GM12878 (cell line): ENCODE measurements around the gene NFASC. TPM values are rescaled to one million over a fixed set of nuclear protein-coding genes. Genes with fewer than 3 reads are reported as not detected.

Experiments
- ATAC-seq: fragments of 200-7000 bp; cut with Tn5 transposase; 3 replicates; pipeline ENCODE4 v1.9.1; 2020; ENCODE audit warnings: mild to moderate bottlenecking, moderate library complexity
- BruUV-seq: library from RNA; stranded (reverse); fragments of 400-500 nt; replicated peaks from 2 replicates; lab custom pipeline; 2021; lab: Mats Ljungman, UMichigan
- CTCF ChIA-PET: fragments of 300-600 bp; sonication (Branson Sonifier 250); formaldehyde crosslinking; extraction: SDS; loops from one replicate; lab custom pipeline; 2021; ENCODE audit warnings: inconsistent platforms; lab: Yijun Ruan, JAX
- POLR2A ChIA-PET: fragments of 350-600 bp; formaldehyde crosslinking; extraction: SDS; loops from one replicate; lab custom pipeline; 2021; ENCODE audit warnings: inconsistent platforms; lab: Charles Lee
- RAD21 ChIA-PET: fragments of 300-600 bp; sonication (Branson Sonifier 250); formaldehyde crosslinking; loops from one replicate; lab custom pipeline; 2023; ENCODE audit warnings: antibody characterized with exemption; ENCODE audit not compliant: unreplicated experiment; lab: Charles Lee
- SMC1A ChIA-PET: fragments of 300-600 bp; sonication (Branson Sonifier 250); formaldehyde crosslinking; loops from one replicate; lab custom pipeline; 2023; ENCODE audit not compliant: unreplicated experiment, uncharacterized antibody; lab: Charles Lee
- DNase-seq: peaks from one replicate; pipeline ENCODE4 v3.0.0-alpha.2; 2011; ENCODE audit warnings: low read depth, low spot score
- FAIRE-seq: peaks from 3 replicates; lab custom pipeline; 2011; peaks lifted over from hg19 to GRCh38; lab: Jason Lieb, UNC
- H2AFZ ChIP-seq: 2 replicates; pipeline ENCODE4 v1.6.0; 2011; ENCODE audit warnings: low read depth, low read length, control low read depth; ENCODE audit not compliant: control insufficient read depth
- H3K27ac ChIP-seq: 2 replicates; pipeline ENCODE4 v1.5.1; 2011; ENCODE audit warnings: control low read depth; ENCODE audit not compliant: control insufficient read depth, insufficient read depth
- H3K27me3 ChIP-seq, 2 experiments: replicated peaks in 1 of 2; 2 replicates each; pipeline versions ENCODE4 v1.6.0 to v1.6.1; 2011; ENCODE audit warnings: low read length in 1 of 2; ENCODE audit not compliant: control insufficient read depth in 2 of 2, insufficient read depth in 2 of 2
- H3K36me3 ChIP-seq, 2 experiments: 2 replicates each; pipeline ENCODE4 v1.5.1; 2011; ENCODE audit warnings: low read length in 1 of 2; ENCODE audit not compliant: control insufficient read depth in 2 of 2, insufficient read depth in 2 of 2
- H3K4me1 ChIP-seq: 2 replicates; pipeline ENCODE4 v1.6.1; 2011; ENCODE audit warnings: mild to moderate bottlenecking, low read length, moderate library complexity, mixed read lengths; ENCODE audit not compliant: control insufficient read depth, insufficient read depth
- H3K4me2 ChIP-seq: 2 replicates; pipeline ENCODE4 v1.6.0; 2011; ENCODE audit warnings: control low read depth; ENCODE audit not compliant: control insufficient read depth, insufficient read depth
- H3K4me3 ChIP-seq: fragments of 200-600 bp; sonication (generic); 2 replicates; pipeline ENCODE4 v1.5.1; 2016
- H3K79me2 ChIP-seq: 2 replicates; pipeline ENCODE4 v1.6.0; 2011; ENCODE audit warnings: low read length; ENCODE audit not compliant: control insufficient read depth, insufficient read depth
- H3K9ac ChIP-seq: 2 replicates; pipeline ENCODE4 v1.8.0; 2011; ENCODE audit warnings: low read length, control low read depth, mixed read lengths; ENCODE audit not compliant: control insufficient read depth, insufficient read depth
- H3K9me3 ChIP-seq: replicated peaks from 3 replicates; pipeline ENCODE4 v1.5.1; 2011; ENCODE audit warnings: mild to moderate bottlenecking, low read length; ENCODE audit not compliant: control insufficient read depth, insufficient read depth
- H4K20me1 ChIP-seq: 2 replicates; pipeline ENCODE4 v1.6.0; 2011; ENCODE audit not compliant: control insufficient read depth, insufficient read depth
- BCL3 ChIP-seq: IDR thresholded peaks from 2 replicates; pipeline ENCODE4 v1.6.1; 2011; ENCODE audit warnings: borderline replicate concordance, low read depth, mild to moderate bottlenecking, moderate library complexity, low read length; ENCODE audit not compliant: insufficient read depth, poor library complexity, severe bottlenecking
- CHD2 ChIP-seq: IDR thresholded peaks from 2 replicates; pipeline ENCODE4 v1.6.1; 2011; ENCODE audit warnings: low read depth, low read length, improper control_type of control experiment, borderline replicate concordance
- DPF2 ChIP-seq: fragments of 450-650 bp; IDR thresholded peaks from 2 replicates; pipeline ENCODE4 v1.6.1; 2017; ENCODE audit warnings: mild to moderate bottlenecking
- EED ChIP-seq: sonication (generic); IDR thresholded peaks from 2 replicates; pipeline ENCODE4 v1.6.1; 2016; ENCODE audit warnings: antibody characterized with exemption, low read depth
- GABPA ChIP-seq: IDR thresholded peaks from 2 replicates; pipeline ENCODE4 v1.6.1; 2014; ENCODE audit warnings: antibody characterized with exemption, low read depth, mild to moderate bottlenecking, inconsistent platforms
- HCFC1 ChIP-seq: fragments of 150-350 bp; IDR thresholded peaks from 2 replicates; pipeline ENCODE4 v1.6.1; 2014; ENCODE audit warnings: low read length
- NRF1 ChIP-seq: conservative IDR thresholded peaks from 2 replicates; pipeline ENCODE4 v1.6.1; 2011; ENCODE audit warnings: mild to moderate bottlenecking, low read depth, low read length, improper control_type of control experiment
- RB1 ChIP-seq: fragments of 450-650 bp; formaldehyde crosslinking; IDR thresholded peaks from 2 replicates; pipeline ENCODE4 v1.6.1; 2017; ENCODE audit warnings: mild to moderate bottlenecking, borderline replicate concordance
- SREBF2 ChIP-seq: IDR thresholded peaks from 2 replicates; pipeline ENCODE4 v1.6.1; 2012; ENCODE audit warnings: mild to moderate bottlenecking, low read length
- YY1 ChIP-seq: IDR thresholded peaks from 2 replicates; pipeline ENCODE4 v1.6.1; 2011; ENCODE audit warnings: low read depth, mild to moderate bottlenecking, low read length
- WGBS: methylation state at CpG from one replicate; pipeline ENCODE4 v1.1.6; 2016; ENCODE audit warnings: low lambda C conversion rate; ENCODE audit not compliant: insufficient replicate concordance, insufficient coverage; ENCODE audit errors: missing lambda C conversion rate; 5-methylcytosine and 5-hydroxymethylcytosine counted together
- in situ Hi-C: fragments of 300-500 bp; cut with MboI; formaldehyde crosslinking; loops from 9 replicates; pipeline ENCODE4 v1.14.3; 2018; ENCODE audit warnings: mixed read lengths
- intact Hi-C: fragments of 100-400 bp; cut with micrococcal nuclease; formaldehyde crosslinking; loops from one replicate; pipeline ENCODE4 v1.14.2; 2022; ENCODE audit not compliant: unreplicated experiment
- polyA plus RNA-seq, 11 experiments: library from polyadenylated mRNA; depleted of rRNA in 4 of 11; unstranded in 6 of 11; stranded (reverse) in 5 of 11; fragments of >200 nt; fragmentation: Nextera tagmentation in 4 of 11; fragmentation: Illumina TruSeq in 1 of 11; extraction: Ambion mirVana in 4 of 11; extraction: Trizol in 1 of 11; gene quantifications; 1 replicate in 1 of 11; 2 replicates in 10 of 11; pipeline versions ENCODE4 v1.2.1 to v1.2.3, GENCODE V29; 2011 to 2016; ENCODE audit warnings: inconsistent platforms in 2 of 11, missing spikeins in 2 of 11, low read depth in 1 of 11
- total RNA-seq, 4 experiments: library from RNA; depleted of rRNA in 3 of 4; stranded (reverse); fragments of >200 nt in 3 of 4; fragmentation: Illumina TruSeq in 1 of 4; extraction: Trizol in 1 of 4; gene quantifications; 2 replicates each; pipeline versions ENCODE4 v1.2.1 to v1.2.3, GENCODE V29; 2013 to 2021
- TF ChIP-seq, protein P1 (sequence below): IDR thresholded peaks from 2 replicates; pipeline ENCODE4 v1.6.1; 2011; ENCODE audit warnings: borderline replicate concordance, low read depth, mild to moderate bottlenecking, moderate library complexity, mixed read lengths, low read length; ENCODE audit not compliant: insufficient read depth; ENCODE audit errors: extremely low read length
- TF ChIP-seq, protein P2 (sequence below): fragments of 450-650 bp; IDR thresholded peaks from 2 replicates; pipeline ENCODE4 v1.6.1; 2018; ENCODE audit warnings: borderline replicate concordance, mild to moderate bottlenecking; ENCODE audit not compliant: partially characterized antibody
- TF ChIP-seq, protein P3 (sequence below): IDR thresholded peaks from 2 replicates; pipeline ENCODE4 v1.6.1; 2012; ENCODE audit warnings: low read length, inconsistent platforms
- TF ChIP-seq, protein P4 (sequence below): IDR thresholded peaks from 2 replicates; pipeline ENCODE4 v1.6.1; 2012; ENCODE audit warnings: low read depth, low read length, improper control_type of control experiment

NFASC gene
- total and polyA plus RNA-seq, 10 of the 15 experiments (the other 5 are each of a cell fraction or from before 2014, with no cell fraction given): 0.04 to 0.31 (median 0.12) TPM; not detected in 4

DNA sequence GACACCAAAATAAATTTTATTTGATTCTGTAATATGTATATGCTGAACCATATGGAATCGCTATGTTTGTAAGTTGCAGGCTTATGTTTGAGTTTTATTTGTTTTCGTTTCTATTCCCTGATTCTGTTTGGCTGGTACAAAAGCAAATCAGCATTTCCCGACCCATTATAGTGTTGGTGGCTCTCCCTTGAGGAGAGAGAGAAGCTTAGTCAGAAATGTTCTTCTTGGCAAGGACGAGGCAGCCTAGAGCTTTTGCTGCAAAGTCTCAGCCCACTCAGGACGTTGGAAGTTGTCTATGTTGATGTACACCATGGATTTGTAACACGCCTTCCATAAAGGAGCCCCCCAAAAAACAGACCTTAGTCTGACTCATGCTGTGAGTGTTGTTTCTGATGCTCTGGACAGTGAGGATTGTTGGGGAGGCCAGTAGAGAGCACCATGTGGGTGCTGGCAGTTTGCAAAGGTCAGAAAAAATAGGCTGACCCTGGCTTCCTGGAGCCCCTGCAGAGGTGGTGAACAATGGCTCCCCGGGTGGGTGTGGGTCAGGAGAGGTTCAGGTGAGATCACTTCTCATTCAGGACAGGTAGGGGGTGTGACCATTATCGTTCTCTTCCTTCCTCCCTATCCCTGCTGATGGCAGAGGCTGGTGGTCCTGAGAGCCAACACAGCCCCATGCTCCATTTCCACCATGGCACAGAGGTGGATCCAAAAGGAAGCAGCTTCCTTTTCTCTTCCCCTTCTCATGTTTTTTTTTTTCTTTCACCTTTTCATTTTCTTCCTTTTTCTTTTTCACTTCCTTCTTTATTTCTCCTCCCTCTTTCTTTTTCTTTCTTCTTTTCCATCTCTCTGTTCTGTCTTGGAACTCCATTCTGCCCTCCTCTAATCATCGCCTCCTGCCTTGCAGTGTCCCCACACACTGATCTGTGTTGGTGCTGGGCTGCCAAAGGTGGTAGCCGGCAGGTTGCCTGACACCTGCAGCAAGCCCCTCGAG lies 88.0 kb downstream of the NFASC start (continued):
- TF ChIP-seq BCL3 (no peak), NRF1 (no peak)

GRCh38 chr1:204959374-204959773 lies 88.7 kb downstream of the NFASC start:
- no peak for ATAC-seq
- WGBS: 0% methylated on average over 5 of the region's 5 CpGs
- no peak overlapping the region for H3K9ac ChIP-seq
- peaks cover 2 to 5% of the 10 kb centered on the region in 2 experiments; a peak in 3 of 4 replicates for H3K27me3 ChIP-seq
- TF ChIP-seq, protein P1, sequence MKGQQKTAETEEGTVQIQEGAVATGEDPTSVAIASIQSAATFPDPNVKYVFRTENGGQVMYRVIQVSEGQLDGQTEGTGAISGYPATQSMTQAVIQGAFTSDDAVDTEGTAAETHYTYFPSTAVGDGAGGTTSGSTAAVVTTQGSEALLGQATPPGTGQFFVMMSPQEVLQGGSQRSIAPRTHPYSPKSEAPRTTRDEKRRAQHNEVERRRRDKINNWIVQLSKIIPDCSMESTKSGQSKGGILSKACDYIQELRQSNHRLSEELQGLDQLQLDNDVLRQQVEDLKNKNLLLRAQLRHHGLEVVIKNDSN: no peak
- TF ChIP-seq, protein P2, sequence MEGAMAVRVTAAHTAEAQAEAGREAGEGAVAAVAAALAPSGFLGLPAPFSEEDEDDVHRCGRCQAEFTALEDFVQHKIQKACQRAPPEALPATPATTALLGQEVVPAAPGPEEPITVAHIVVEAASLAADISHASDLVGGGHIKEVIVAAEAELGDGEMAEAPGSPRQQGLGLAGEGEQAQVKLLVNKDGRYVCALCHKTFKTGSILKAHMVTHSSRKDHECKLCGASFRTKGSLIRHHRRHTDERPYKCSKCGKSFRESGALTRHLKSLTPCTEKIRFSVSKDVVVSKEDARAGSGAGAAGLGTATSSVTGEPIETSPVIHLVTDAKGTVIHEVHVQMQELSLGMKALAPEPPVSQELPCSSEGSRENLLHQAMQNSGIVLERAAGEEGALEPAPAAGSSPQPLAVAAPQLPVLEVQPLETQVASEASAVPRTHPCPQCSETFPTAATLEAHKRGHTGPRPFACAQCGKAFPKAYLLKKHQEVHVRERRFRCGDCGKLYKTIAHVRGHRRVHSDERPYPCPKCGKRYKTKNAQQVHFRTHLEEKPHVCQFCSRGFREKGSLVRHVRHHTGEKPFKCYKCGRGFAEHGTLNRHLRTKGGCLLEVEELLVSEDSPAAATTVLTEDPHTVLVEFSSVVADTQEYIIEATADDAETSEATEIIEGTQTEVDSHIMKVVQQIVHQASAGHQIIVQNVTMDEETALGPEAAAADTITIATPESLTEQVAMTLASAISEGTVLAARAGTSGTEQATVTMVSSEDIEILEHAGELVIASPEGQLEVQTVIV: no peak
- TF ChIP-seq, protein P3, sequence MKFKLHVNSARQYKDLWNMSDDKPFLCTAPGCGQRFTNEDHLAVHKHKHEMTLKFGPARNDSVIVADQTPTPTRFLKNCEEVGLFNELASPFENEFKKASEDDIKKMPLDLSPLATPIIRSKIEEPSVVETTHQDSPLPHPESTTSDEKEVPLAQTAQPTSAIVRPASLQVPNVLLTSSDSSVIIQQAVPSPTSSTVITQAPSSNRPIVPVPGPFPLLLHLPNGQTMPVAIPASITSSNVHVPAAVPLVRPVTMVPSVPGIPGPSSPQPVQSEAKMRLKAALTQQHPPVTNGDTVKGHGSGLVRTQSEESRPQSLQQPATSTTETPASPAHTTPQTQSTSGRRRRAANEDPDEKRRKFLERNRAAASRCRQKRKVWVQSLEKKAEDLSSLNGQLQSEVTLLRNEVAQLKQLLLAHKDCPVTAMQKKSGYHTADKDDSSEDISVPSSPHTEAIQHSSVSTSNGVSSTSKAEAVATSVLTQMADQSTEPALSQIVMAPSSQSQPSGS: no peak
- TF ChIP-seq, protein P4, sequence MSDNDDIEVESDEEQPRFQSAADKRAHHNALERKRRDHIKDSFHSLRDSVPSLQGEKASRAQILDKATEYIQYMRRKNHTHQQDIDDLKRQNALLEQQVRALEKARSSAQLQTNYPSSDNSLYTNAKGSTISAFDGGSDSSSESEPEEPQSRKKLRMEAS: no peak
- TF ChIP-seq RB1: no peak
- no peak for TF ChIP-seq EED
- TF ChIP-seq DPF2: no peak
- no peak for TF ChIP-seq HCFC1
- TF ChIP-seq CHD2: no peak
- no peak for TF ChIP-seq GABPA
- TF ChIP-seq YY1: no peak
- TF ChIP-seq SREBF2: no peak
- TF ChIP-seq, all 136 proteins: peak for 0
- no TSS peak for BruUV-seq
- Histone ChIP-seq H3K4me3 (no peak overlapping the region), H3K27ac (no peak overlapping the region), H2AFZ (no peak overlapping the region), H3K9me3 (no peaks in the 10 kb centered on the region), H3K36me3 (no peaks in the 10 kb centered on the region), H3K4me1 (peaks cover 5% of the 10 kb centered on the region; the same call in 1 of the 2 replicates), H4K20me1 (no peaks in the 10 kb centered on the region), H3K4me2 (no peak overlapping the region), H3K79me2 (no peaks in the 10 kb centered on the region)
- ChIA-PET CTCF (interaction anchor here (1.6 kb wide), 1 partner anchor 94 kb away, joined by 3 read pairs; no protein-coding TSS in a partner anchor), RAD21 (no interaction called here), SMC1A (no interaction called here), POLR2A (no interaction called here)
- intact Hi-C loops: no loop called here
- in situ Hi-C loops: no loop called here
- no peak for FAIRE-seq
- no peak for DNase-seq
